Peyer's patch (tissue), 4 donors: ENCODE results near the gene SESN2.

Source experiments
- CTCF ChIP-seq, 6 experiments: fragments of 450-650 bp in 4 of 6; fragments of 200-600 bp in 2 of 6; sonication (generic) in 1 of 6; IDR thresholded peaks; one replicate each; pipeline ENCODE4 v1.5.1; 2017 to 2019; ENCODE audit warnings: antibody characterized with exemption in 6 of 6, mild to moderate bottlenecking in 3 of 6, moderate library complexity in 1 of 6
- POLR2A ChIP-seq, 2 donors: fragments of 450-650 bp; IDR thresholded peaks; one replicate each; pipeline ENCODE4 v1.5.1; 2017; ENCODE audit warnings: antibody characterized with exemption in 2 of 2, mild to moderate bottlenecking in 2 of 2, moderate library complexity in 2 of 2

GRCh38 chr1:28241638-28242241 lies 17.6 kb upstream of the SESN2 start:
- TF ChIP-seq CTCF (IDR thresholded peaks at IDR 0.05) (no peak), POLR2A (IDR thresholded peaks at IDR 0.05) (no peak)
